Tibial nerve (tissue), 4 donors: ENCODE data around the gene FAM9C. TPM values are rescaled to one million over a fixed set of nuclear protein-coding genes. Genes with fewer than 3 reads are reported as not detected.

Experiments used
- DNase-seq, 2 donors: peaks; one replicate each; pipeline ENCODE4 v3.0.0-alpha.2; 2019; ENCODE audit warnings: low spot score in 2 of 2
- H3K27ac ChIP-seq, 4 donors: fragments of 200-600 bp; sonication (generic) in 3 of 4; one replicate each; pipeline ENCODE4 v1.5.1; 2017 to 2019; ENCODE audit warnings: mild to moderate bottlenecking in 1 of 4
- H3K27me3 ChIP-seq, 2 donors: fragments of 200-600 bp; sonication (generic) in 1 of 2; one replicate each; pipeline versions ENCODE4 v1.5.1 to v1.6.0; 2017 to 2019
- H3K36me3 ChIP-seq, 3 donors: fragments of 200-600 bp; sonication (generic); one replicate each; pipeline ENCODE4 v1.5.1; 2018 to 2019
- H3K4me1 ChIP-seq, 4 donors: fragments of 200-600 bp; sonication (generic) in 3 of 4; one replicate each; pipeline ENCODE4 v1.5.1; 2017 to 2019
- H3K4me3 ChIP-seq, 4 donors: fragments of 200-600 bp; sonication (generic) in 3 of 4; one replicate each; pipeline ENCODE4 v1.5.1; 2017 to 2019; ENCODE audit warnings: mild to moderate bottlenecking in 1 of 4, moderate library complexity in 1 of 4
- H3K9me3 ChIP-seq, 4 donors: fragments of 200-600 bp; sonication (generic) in 3 of 4; one replicate each; pipeline ENCODE4 v1.5.1; 2017 to 2019
- EP300 ChIP-seq, 2 donors: sonication (generic); formaldehyde crosslinking; IDR thresholded peaks; one replicate each; pipeline ENCODE4 v1.6.1; 2017; ENCODE audit warnings: antibody characterized with exemption in 2 of 2, mild to moderate bottlenecking in 1 of 2
- POLR2A ChIP-seq, 2 donors: fragments of 450-650 bp; IDR thresholded peaks; one replicate each; pipeline ENCODE4 v1.6.1; 2017; ENCODE audit warnings: antibody characterized with exemption in 2 of 2, mild to moderate bottlenecking in 2 of 2, moderate library complexity in 2 of 2
- WGBS, 2 donors: methylation state at CpG; one replicate each; pipeline ENCODE4 v1.1.5; 2018; 5-methylcytosine and 5-hydroxymethylcytosine counted together
- total RNA-seq, 4 donors: library from RNA; depleted of rRNA; stranded (reverse); fragments of >200 nt; gene quantifications; one replicate each; pipeline ENCODE4 v1.1.0, GENCODE V29; 2016
- TF ChIP-seq, protein P1 (sequence below), 5 experiments: fragments of 200-600 bp in 3 of 5; fragments of 450-650 bp in 2 of 5; sonication (generic) in 3 of 5; IDR thresholded peaks; one replicate each; pipeline ENCODE4 v1.5.1; 2016 to 2019; ENCODE audit warnings: antibody characterized with exemption in 5 of 5, mild to moderate bottlenecking in 3 of 5, moderate library complexity in 2 of 5

The FAM9C gene
- total RNA-seq, 4 donors from 2014 or later: not detected

- Histone ChIP-seq H3K9me3 (no peaks in the 10 kb centered on the region), H3K4me1 (peaks cover 0 to 46% (median 2%) of the 10 kb centered on the region in 4 donors), H3K27me3 (no peaks in the 10 kb centered on the region), H3K27ac (no peak overlapping the region), H3K36me3 (no peaks in the 10 kb centered on the region), H3K4me3 (no peak overlapping the region)
- TF ChIP-seq, protein P1, sequence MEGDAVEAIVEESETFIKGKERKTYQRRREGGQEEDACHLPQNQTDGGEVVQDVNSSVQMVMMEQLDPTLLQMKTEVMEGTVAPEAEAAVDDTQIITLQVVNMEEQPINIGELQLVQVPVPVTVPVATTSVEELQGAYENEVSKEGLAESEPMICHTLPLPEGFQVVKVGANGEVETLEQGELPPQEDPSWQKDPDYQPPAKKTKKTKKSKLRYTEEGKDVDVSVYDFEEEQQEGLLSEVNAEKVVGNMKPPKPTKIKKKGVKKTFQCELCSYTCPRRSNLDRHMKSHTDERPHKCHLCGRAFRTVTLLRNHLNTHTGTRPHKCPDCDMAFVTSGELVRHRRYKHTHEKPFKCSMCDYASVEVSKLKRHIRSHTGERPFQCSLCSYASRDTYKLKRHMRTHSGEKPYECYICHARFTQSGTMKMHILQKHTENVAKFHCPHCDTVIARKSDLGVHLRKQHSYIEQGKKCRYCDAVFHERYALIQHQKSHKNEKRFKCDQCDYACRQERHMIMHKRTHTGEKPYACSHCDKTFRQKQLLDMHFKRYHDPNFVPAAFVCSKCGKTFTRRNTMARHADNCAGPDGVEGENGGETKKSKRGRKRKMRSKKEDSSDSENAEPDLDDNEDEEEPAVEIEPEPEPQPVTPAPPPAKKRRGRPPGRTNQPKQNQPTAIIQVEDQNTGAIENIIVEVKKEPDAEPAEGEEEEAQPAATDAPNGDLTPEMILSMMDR (IDR thresholded peaks at IDR 0.05): no peak
- TF ChIP-seq EP300 (IDR thresholded peaks at IDR 0.05) (no peak), POLR2A (IDR thresholded peaks at IDR 0.05) (no peak)
- DNase-seq: no peak
- WGBS, 2 donors: 89 to 90% methylated on average over 8 of the region's 8 CpGs
Measured at GRCh38 chrX:13009844-13010243, 34.6 kb downstream of the FAM9C start.

- Histone ChIP-seq H3K9me3 (no peaks in the 10 kb centered on the region), H3K4me1 (peaks cover 0 to 46% (median 2%) of the 10 kb centered on the region in 4 donors), H3K4me3 (no peak overlapping the region), H3K27me3 (no peaks in the 10 kb centered on the region), H3K36me3 (no peaks in the 10 kb centered on the region), H3K27ac (no peak overlapping the region)
- TF ChIP-seq EP300 (IDR thresholded peaks at IDR 0.05) (no peak), POLR2A (IDR thresholded peaks at IDR 0.05) (no peak)
- TF ChIP-seq, protein P1 (IDR thresholded peaks at IDR 0.05): no peak
- no peak for DNase-seq
- 37 to 61% methylated on average over 2 to 3 of the region's 3 CpGs for WGBS, 2 donors
Measured at GRCh38 chrX:13009273-13009672, 35.1 kb downstream of the FAM9C start.

- no peaks in the 10 kb centered on the region for H3K27me3 ChIP-seq
- no peak for DNase-seq
- H3K4me1 ChIP-seq: peaks cover 0 to 46% (median 2%) of the 10 kb centered on the region in 4 donors
- no peaks in the 10 kb centered on the region for H3K9me3 ChIP-seq
- H3K36me3 ChIP-seq: no peaks in the 10 kb centered on the region
- WGBS, 2 donors: 76 to 87% methylated on average over 3 of the region's 3 CpGs
- no peak overlapping the region for H3K4me3 ChIP-seq
- TF ChIP-seq EP300 (IDR thresholded peaks at IDR 0.05) (no peak), POLR2A (IDR thresholded peaks at IDR 0.05) (no peak)
- TF ChIP-seq, protein P1 (IDR thresholded peaks at IDR 0.05): no peak
- H3K27ac ChIP-seq: no peak overlapping the region
Measured at GRCh38 chrX:13008851-13009250, 35.6 kb downstream of the FAM9C start.

DNA sequence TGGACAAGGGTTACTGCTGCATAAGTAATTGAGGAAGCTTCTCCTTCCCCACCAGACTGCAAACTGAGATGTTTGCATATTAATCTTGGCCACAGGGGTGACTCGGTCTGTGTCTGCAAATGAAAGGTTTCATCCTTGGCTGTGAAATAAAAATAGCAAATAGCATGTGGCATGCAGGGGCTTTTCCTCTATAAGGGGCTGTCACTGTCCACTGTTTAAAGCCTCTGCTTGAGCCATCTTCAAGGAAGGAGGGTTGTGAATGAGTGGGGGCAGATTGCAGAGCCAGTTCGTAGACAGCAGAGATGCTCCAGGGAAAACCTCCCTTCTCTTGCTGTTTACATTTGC is 36.3 kb downstream of the FAM9C start:
- no peak overlapping the region for H3K27ac ChIP-seq

GRCh38 chrX:13007519-13008188 is 36.8 kb downstream of the FAM9C start:
- H3K4me3 ChIP-seq: no peak overlapping the region
- WGBS, 2 donors: 87 to 95% methylated on average over 2 of the region's 2 CpGs
- H3K27ac ChIP-seq: peak overlapping the region in 1 of 4 donors; percentile 34

More for the DNA sequence above, 36.3 kb downstream of the FAM9C start:
- Histone ChIP-seq H3K4me1 (peaks cover 0 to 40% (median 2%) of the 10 kb centered on the region in 4 donors), H3K4me3 (no peak overlapping the region), H3K36me3 (no peaks in the 10 kb centered on the region), H3K9me3 (no peaks in the 10 kb centered on the region), H3K27me3 (no peaks in the 10 kb centered on the region)
- 38 to 47% methylated on average over 2 of the region's 2 CpGs for WGBS, 2 donors
- TF ChIP-seq, protein P1 (IDR thresholded peaks at IDR 0.05): no peak
- DNase-seq: no peak

More at GRCh38 chrX:13007519-13008188, 36.8 kb downstream of the FAM9C start:
- Histone ChIP-seq H3K27me3 (no peaks in the 10 kb centered on the region), H3K4me1 (peaks cover 0 to 38% (median 2%) of the 10 kb centered on the region in 4 donors), H3K36me3 (no peaks in the 10 kb centered on the region), H3K9me3 (no peaks in the 10 kb centered on the region)
- TF ChIP-seq, protein P1 (IDR thresholded peaks at IDR 0.05): no peak
- TF ChIP-seq EP300 (IDR thresholded peaks at IDR 0.05): no peak
- TF ChIP-seq POLR2A (IDR thresholded peaks at IDR 0.05): no peak
- DNase-seq: no peak
